K562 (cell line): ENCODE data around the gene FASTKD1. TPM values are rescaled to one million over a fixed set of nuclear protein-coding genes. Genes with fewer than 3 reads are reported as not detected.

ENCODE experiments used
- ATAC-seq: fragments of 200-7000 bp; cut with Tn5 transposase; 3 replicates; pipeline ENCODE4 v1.9.1; 2020; ENCODE audit warnings: moderate library complexity
- BruUV-seq: library from RNA; stranded (reverse); fragments of 400-500 nt; replicated peaks from 2 replicates; lab custom pipeline; 2021; lab: Mats Ljungman, UMichigan
- CTCF ChIA-PET: fragments of 300-600 bp; formaldehyde crosslinking; extraction: SDS; loops from one replicate; lab custom pipeline; 2021; ENCODE audit warnings: low intra/inter-chr PET ratio; lab: Yijun Ruan, JAX
- POLR2A ChIA-PET: fragments of 300-600, 350-650 bp; sonication (Branson Sonifier 250); formaldehyde crosslinking; extraction: SDS; loops from one replicate; lab custom pipeline; 2021; ENCODE audit warnings: antibody characterized with exemption, inconsistent platforms; lab: Yijun Ruan, JAX
- DNase-seq, 4 experiments: peaks; one replicate each; pipeline versions ENCODE4 v3.0.0 to v3.0.0-alpha.2; 2011 to 2018; ENCODE audit warnings: low spot score in 3 of 4, mixed read lengths in 3 of 4; ENCODE audit errors: extremely low read depth in 1 of 4
- FAIRE-seq: peaks from 2 replicates; lab custom pipeline; 2011; peaks lifted over from hg19 to GRCh38; lab: Jason Lieb, UNC
- H2AFZ ChIP-seq: 2 replicates; pipeline ENCODE4 v1.6.0; 2011; ENCODE audit warnings: low read depth, low read length, control low read depth, inconsistent platforms
- H3K27ac ChIP-seq: fragments of 200-600 bp; 3 replicates; pipeline ENCODE4 v1.8.0; 2011; ENCODE audit warnings: low read depth, mild to moderate bottlenecking, control low read depth, inconsistent platforms, low read length, moderate library complexity, mixed read lengths; ENCODE audit errors: extremely low read depth
- H3K27me3 ChIP-seq, 2 experiments: fragments of 300-600 bp in 1 of 2; 2 replicates in 1 of 2; 3 replicates in 1 of 2; pipeline versions ENCODE4 v1.6.0 to v1.8.0; 2011; ENCODE audit warnings: inconsistent platforms in 2 of 2, low read length in 2 of 2, mild to moderate bottlenecking in 1 of 2, mixed read lengths in 1 of 2, moderate library complexity in 1 of 2; ENCODE audit not compliant: control insufficient read depth in 2 of 2, insufficient read depth in 2 of 2
- H3K36me3 ChIP-seq: fragments of 300-600 bp; 3 replicates; pipeline ENCODE4 v1.8.0; 2011; ENCODE audit warnings: mild to moderate bottlenecking, low read length, inconsistent platforms; ENCODE audit not compliant: control insufficient read depth, insufficient read depth
- H3K4me1 ChIP-seq, 2 experiments: fragments of 200-600 bp in 1 of 2; replicated peaks in 1 of 2; 2 replicates in 1 of 2; 3 replicates in 1 of 2; pipeline versions ENCODE4 v1.5.1 to v1.8.0; 2011; ENCODE audit warnings: inconsistent platforms in 2 of 2, low read length in 2 of 2, mild to moderate bottlenecking in 1 of 2, mixed read lengths in 1 of 2, moderate library complexity in 1 of 2; ENCODE audit not compliant: control insufficient read depth in 2 of 2, insufficient read depth in 2 of 2
- H3K4me2 ChIP-seq: 2 replicates; pipeline ENCODE4 v1.6.1; 2011; ENCODE audit warnings: low read length, control low read depth, inconsistent platforms, mixed read lengths; ENCODE audit not compliant: insufficient read depth
- H3K4me3 ChIP-seq: fragments of 200-600 bp; sonication (generic), shearing (Covaris generic); 2 replicates; pipeline ENCODE4 v1.5.1; 2016; ENCODE audit warnings: control low read depth, inconsistent platforms
- H3K79me2 ChIP-seq: fragments of 200-600 bp; 3 replicates; pipeline ENCODE4 v1.8.0; 2011; ENCODE audit warnings: low read length, inconsistent platforms; ENCODE audit not compliant: control insufficient read depth, insufficient read depth
- H3K9ac ChIP-seq, 2 experiments: 2 replicates each; pipeline versions ENCODE4 v1.6.0 to v1.6.1; 2011; ENCODE audit warnings: low read depth in 2 of 2, low read length in 2 of 2, control low read depth in 1 of 2, inconsistent platforms in 1 of 2, mild to moderate bottlenecking in 1 of 2, mixed read lengths in 1 of 2; ENCODE audit not compliant: insufficient read depth in 1 of 2
- H3K9me1 ChIP-seq: one replicate; pipeline ENCODE4 v1.6.0; 2011; ENCODE audit warnings: inconsistent platforms, mild to moderate bottlenecking, low read length, moderate library complexity; ENCODE audit not compliant: control insufficient read depth, insufficient read depth
- H3K9me3 ChIP-seq: replicated peaks from 2 replicates; pipeline ENCODE4 v1.5.1; 2011; ENCODE audit warnings: low read depth, low read length, inconsistent platforms; ENCODE audit not compliant: control insufficient read depth, insufficient read depth
- H4K20me1 ChIP-seq: replicated peaks from 2 replicates; pipeline ENCODE4 v1.6.1; 2011; ENCODE audit warnings: low read length, inconsistent platforms, mixed read lengths; ENCODE audit not compliant: control insufficient read depth, insufficient read depth
- BCOR ChIP-seq: fragments of 450-650 bp; IDR thresholded peaks from 2 replicates; pipeline ENCODE4 v1.6.1; 2016
- HDAC2 ChIP-seq: fragments of 450-650 bp; IDR thresholded peaks from 2 replicates; pipeline ENCODE4 v1.6.1; 2016; ENCODE audit warnings: mild to moderate bottlenecking
- KDM1A ChIP-seq, 2 experiments: fragments of 450-650 bp; IDR thresholded peaks; 2 replicates each; pipeline ENCODE4 v1.6.1; 2016; ENCODE audit warnings: mild to moderate bottlenecking in 2 of 2
- MAFK ChIP-seq: IDR thresholded peaks from 2 replicates; pipeline ENCODE4 v1.6.1; 2011; ENCODE audit warnings: low read length, improper control_type of control experiment
- MEIS2 ChIP-seq: fragments of 450-650 bp; IDR thresholded peaks from 2 replicates; pipeline ENCODE4 v1.6.1; 2014; ENCODE audit warnings: mild to moderate bottlenecking; ENCODE audit not compliant: partially characterized antibody
- RBBP5 ChIP-seq: fragments of 200-600 bp; sonication (generic); IDR thresholded peaks from 2 replicates; pipeline ENCODE4 v1.6.1; 2012; ENCODE audit warnings: borderline replicate concordance, mild to moderate bottlenecking, low read length, control low read depth, inconsistent platforms; ENCODE audit not compliant: insufficient read depth, poor library complexity, severe bottlenecking
- RBM25 ChIP-seq: fragments of 200-400 bp; formaldehyde crosslinking; IDR thresholded peaks from 2 replicates; pipeline ENCODE4 v1.6.1; 2018; ENCODE audit warnings: low read length, low read depth, moderate library complexity; ENCODE audit not compliant: severe bottlenecking
- RCOR1 ChIP-seq, 2 experiments: IDR thresholded peaks; 2 replicates each; pipeline ENCODE4 v1.6.1; 2012; ENCODE audit warnings: low read depth in 2 of 2, low read length in 2 of 2, borderline replicate concordance in 1 of 2, improper control_type of control experiment in 1 of 2
- SNRNP70 ChIP-seq: fragments of 200-400 bp; formaldehyde crosslinking; optimal IDR thresholded peaks from 2 replicates; pipeline ENCODE3; 2017; ENCODE audit warnings: low read depth, low read length
- TAF7 ChIP-seq: fragments of 450-650 bp; IDR thresholded peaks from 2 replicates; pipeline ENCODE4 v1.6.1; 2016; ENCODE audit warnings: missing genetic modification characterization, missing compliant biosample characterization
- WGBS: fragments of 100-300 bp; shearing (Covaris generic); methylation state at CpG from one replicate; pipeline ENCODE4 v1.1.6; 2016; ENCODE audit warnings: low coverage, mixed read lengths; ENCODE audit not compliant: insufficient coverage; ENCODE audit errors: missing lambda C conversion rate; 5-methylcytosine and 5-hydroxymethylcytosine counted together
- in situ Hi-C: fragments of 300-500 bp; cut with MboI; formaldehyde crosslinking; loops from 4 replicates; pipeline ENCODE4 v1.15.0; 2018; ENCODE audit warnings: inconsistent platforms, mixed read lengths
- intact Hi-C: fragments of 100-400 bp; cut with micrococcal nuclease; formaldehyde crosslinking; loops from 2 replicates; pipeline ENCODE4 v1.14.2; 2022
- polyA plus RNA-seq, 8 experiments: library from polyadenylated mRNA; depleted of rRNA in 4 of 8; stranded (reverse) in 5 of 8; unstranded in 3 of 8; fragments of >200 nt; fragmentation: Nextera tagmentation in 2 of 8; fragmentation: Illumina TruSeq in 1 of 8; extraction: Ambion mirVana in 2 of 8; extraction: Trizol in 1 of 8; gene quantifications; 2 replicates each; pipeline versions ENCODE4 v1.2.1 to v1.2.3, GENCODE V29; 2011 to 2014; ENCODE audit warnings: inconsistent platforms in 1 of 8, missing spikeins in 1 of 8
- total RNA-seq, 7 experiments: library from RNA; depleted of rRNA in 6 of 7; stranded (reverse); fragments of >200 nt in 6 of 7; fragmentation: Illumina TruSeq in 2 of 7; extraction: Trizol in 2 of 7; gene quantifications; 2 replicates each; pipeline versions ENCODE4 v1.2.1 to v1.2.3, GENCODE V29; 2011 to 2021; ENCODE audit warnings: low replicate concordance in 1 of 7
- TF ChIP-seq, protein P1 (sequence below): fragments of 200-400 bp; formaldehyde crosslinking; IDR thresholded peaks from 2 replicates; pipeline ENCODE4 v1.6.1; 2017; ENCODE audit warnings: mild to moderate bottlenecking, low read depth, low read length, moderate library complexity
- TF ChIP-seq, protein P2 (sequence below), 2 experiments: IDR thresholded peaks in 1 of 2; conservative IDR thresholded peaks in 1 of 2; 2 replicates each; pipeline ENCODE4 v1.6.1; 2016; ENCODE audit warnings: low read depth in 2 of 2, mild to moderate bottlenecking in 1 of 2, missing compliant biosample characterization in 1 of 2, missing genetic modification characterization in 1 of 2, moderate library complexity in 1 of 2
- TF ChIP-seq, protein P3 (sequence below): fragments of 200-800 bp; sonication (Bioruptor generic); IDR thresholded peaks from 2 replicates; pipeline ENCODE4 v1.6.1; 2017; ENCODE audit warnings: missing genetic modification characterization, missing compliant biosample characterization

FASTKD1 gene
- total and polyA plus RNA-seq, 9 of the 15 experiments (the other 6 are each of a cell fraction or from before 2014, with no cell fraction given): 63.5 to 134 (median 119) TPM

DNA sequence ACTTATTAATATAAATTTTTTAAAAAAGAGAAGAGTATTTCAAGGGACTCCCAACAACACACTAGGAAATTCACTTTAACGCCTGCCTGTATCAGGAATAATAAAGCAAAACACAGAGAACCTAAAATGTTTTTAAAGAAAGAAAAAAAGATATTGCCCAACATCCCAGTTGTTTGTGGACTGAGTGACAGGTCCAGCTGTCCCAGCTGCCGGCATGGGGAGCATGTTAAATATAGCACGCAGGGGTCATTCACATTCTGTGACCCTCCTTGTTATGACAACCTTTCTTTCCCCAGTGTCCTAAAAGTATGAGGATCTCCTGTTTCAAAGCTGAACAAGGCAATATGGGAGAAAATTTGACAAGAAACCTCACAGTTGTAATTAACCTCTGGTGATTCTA, 59.7 kb downstream of the FASTKD1 start (continued):
- TF ChIP-seq, protein P1, sequence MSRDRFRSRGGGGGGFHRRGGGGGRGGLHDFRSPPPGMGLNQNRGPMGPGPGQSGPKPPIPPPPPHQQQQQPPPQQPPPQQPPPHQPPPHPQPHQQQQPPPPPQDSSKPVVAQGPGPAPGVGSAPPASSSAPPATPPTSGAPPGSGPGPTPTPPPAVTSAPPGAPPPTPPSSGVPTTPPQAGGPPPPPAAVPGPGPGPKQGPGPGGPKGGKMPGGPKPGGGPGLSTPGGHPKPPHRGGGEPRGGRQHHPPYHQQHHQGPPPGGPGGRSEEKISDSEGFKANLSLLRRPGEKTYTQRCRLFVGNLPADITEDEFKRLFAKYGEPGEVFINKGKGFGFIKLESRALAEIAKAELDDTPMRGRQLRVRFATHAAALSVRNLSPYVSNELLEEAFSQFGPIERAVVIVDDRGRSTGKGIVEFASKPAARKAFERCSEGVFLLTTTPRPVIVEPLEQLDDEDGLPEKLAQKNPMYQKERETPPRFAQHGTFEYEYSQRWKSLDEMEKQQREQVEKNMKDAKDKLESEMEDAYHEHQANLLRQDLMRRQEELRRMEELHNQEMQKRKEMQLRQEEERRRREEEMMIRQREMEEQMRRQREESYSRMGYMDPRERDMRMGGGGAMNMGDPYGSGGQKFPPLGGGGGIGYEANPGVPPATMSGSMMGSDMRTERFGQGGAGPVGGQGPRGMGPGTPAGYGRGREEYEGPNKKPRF: no peak
- TF ChIP-seq, protein P2, sequence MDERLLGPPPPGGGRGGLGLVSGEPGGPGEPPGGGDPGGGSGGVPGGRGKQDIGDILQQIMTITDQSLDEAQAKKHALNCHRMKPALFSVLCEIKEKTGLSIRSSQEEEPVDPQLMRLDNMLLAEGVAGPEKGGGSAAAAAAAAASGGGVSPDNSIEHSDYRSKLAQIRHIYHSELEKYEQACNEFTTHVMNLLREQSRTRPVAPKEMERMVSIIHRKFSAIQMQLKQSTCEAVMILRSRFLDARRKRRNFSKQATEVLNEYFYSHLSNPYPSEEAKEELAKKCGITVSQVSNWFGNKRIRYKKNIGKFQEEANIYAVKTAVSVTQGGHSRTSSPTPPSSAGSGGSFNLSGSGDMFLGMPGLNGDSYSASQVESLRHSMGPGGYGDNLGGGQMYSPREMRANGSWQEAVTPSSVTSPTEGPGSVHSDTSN (CRISPR knock-in tag; IDR thresholded peaks at IDR 0.05; ENCODE audit: low read depth): no peak
- TF ChIP-seq, protein P2 (tag; conservative IDR thresholded peaks at IDR 0.05; ENCODE audit: low read depth): 0 out of 2 replicates have a peak, but pooled peaks have one; percentile 21
- TF ChIP-seq MEIS2: peak; percentile 15
- no peak for TF ChIP-seq SNRNP70
- TF ChIP-seq TAF7 (tag): no peak
- TF ChIP-seq MAFK: no peak

DNA sequence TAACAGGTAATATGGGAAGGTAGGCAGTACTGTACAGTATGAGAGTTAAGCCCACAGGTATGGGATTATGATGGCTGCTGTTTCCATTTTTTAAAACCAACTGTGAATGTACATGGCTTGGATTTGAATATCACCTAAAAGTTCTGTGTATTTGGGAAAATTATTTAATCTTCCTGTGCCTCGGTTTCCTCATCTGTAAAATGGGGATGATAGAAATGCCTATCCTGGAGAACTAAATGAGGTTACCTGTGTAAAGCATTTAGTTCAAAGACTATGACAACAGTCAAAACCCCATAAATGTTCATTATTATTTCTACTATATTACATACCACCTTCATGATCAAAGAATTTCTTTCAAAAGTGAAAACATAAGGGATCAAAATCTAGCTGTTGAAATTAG, 60.6 kb downstream of the FASTKD1 start:
- ChIA-PET POLR2A (no interaction called here), CTCF (no interaction called here)
- FAIRE-seq (no peak), DNase-seq (no peak), ATAC-seq (no peak)
- Histone ChIP-seq H3K27me3 (no peaks in the 10 kb centered on the region), H3K9ac (no peak overlapping the region), H3K27ac (no peak overlapping the region), H3K9me3 (no peaks in the 10 kb centered on the region), H4K20me1 (no peaks in the 10 kb centered on the region), H3K4me2 (no peak overlapping the region), H3K79me2 (no peaks in the 10 kb centered on the region), H3K36me3 (no peaks in the 10 kb centered on the region), H3K4me3 (no peak overlapping the region), H3K4me1 (peaks cover 0 to 7% of the 10 kb centered on the region in 2 experiments; a peak in 2 of 5 replicates), H2AFZ (no peak overlapping the region), H3K9me1 (no peaks in the 10 kb centered on the region)
- intact Hi-C loops (no loop called here), in situ Hi-C loops (no loop called here)
- no TSS peak for BruUV-seq
- 50% methylated on average over 1 of the region's 1 CpG for WGBS
- TF ChIP-seq RCOR1 (IDR thresholded peaks at IDR 0.05; ENCODE audit: borderline replicate concordance in 1 of 2, low read depth in 2 of 2, low read length in 2 of 2): 0 out of 4 replicates have a peak, but pooled peaks of 1 of the 2 experiments have one; percentile 10
- TF ChIP-seq, protein P3, sequence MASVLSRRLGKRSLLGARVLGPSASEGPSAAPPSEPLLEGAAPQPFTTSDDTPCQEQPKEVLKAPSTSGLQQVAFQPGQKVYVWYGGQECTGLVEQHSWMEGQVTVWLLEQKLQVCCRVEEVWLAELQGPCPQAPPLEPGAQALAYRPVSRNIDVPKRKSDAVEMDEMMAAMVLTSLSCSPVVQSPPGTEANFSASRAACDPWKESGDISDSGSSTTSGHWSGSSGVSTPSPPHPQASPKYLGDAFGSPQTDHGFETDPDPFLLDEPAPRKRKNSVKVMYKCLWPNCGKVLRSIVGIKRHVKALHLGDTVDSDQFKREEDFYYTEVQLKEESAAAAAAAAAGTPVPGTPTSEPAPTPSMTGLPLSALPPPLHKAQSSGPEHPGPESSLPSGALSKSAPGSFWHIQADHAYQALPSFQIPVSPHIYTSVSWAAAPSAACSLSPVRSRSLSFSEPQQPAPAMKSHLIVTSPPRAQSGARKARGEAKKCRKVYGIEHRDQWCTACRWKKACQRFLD (CRISPR knock-in tag): no peak
- TF ChIP-seq HDAC2: peak; percentile 30; the same call in 1 of the 2 replicates
- TF ChIP-seq RBBP5: no peak
- peak; percentile 39 to 70; a peak in 2 of 4 replicates for TF ChIP-seq KDM1A (IDR thresholded peaks at IDR 0.05)
- peak; percentile 88 for TF ChIP-seq BCOR
- TF ChIP-seq RBM25: peak; percentile 95
